GM21723 (cell line): Measurements from ENCODE around the gene ACVR1B.

ENCODE experiments used
- ATAC-seq: cut with Tn5 transposase; IDR thresholded peaks from one replicate; pipeline ENCODE4 v1.9.1; 2021; ENCODE audit warnings: mild to moderate bottlenecking, moderate library complexity; ENCODE audit not compliant: unreplicated experiment

The ACVR1B gene

DNA sequence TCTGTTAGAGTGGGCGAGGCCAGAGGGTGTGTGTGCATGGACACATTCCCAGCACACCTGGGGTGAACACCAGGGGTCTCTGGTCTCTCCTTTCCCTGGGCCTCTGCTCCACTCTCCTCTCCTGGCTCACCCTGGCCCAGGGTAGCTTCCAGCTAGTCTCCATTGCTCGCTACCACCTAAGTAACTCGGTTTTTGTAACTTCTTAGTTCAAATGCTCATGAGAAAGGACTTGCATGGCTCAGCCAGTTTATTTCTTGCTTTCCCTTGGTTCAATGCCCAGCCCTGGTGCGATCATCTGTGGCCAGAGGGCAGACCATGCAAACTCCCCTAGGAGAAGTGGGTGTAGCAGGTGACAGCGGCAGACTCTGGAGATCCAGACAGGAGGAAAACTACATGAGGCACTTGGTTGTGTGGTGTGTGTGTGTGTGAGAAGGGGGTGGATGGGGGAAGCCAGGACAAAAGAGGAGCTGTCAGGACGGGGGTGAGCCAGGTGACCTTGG is 8.9 kb upstream of the ACVR1B start:
- no peak for ATAC-seq

DNA sequence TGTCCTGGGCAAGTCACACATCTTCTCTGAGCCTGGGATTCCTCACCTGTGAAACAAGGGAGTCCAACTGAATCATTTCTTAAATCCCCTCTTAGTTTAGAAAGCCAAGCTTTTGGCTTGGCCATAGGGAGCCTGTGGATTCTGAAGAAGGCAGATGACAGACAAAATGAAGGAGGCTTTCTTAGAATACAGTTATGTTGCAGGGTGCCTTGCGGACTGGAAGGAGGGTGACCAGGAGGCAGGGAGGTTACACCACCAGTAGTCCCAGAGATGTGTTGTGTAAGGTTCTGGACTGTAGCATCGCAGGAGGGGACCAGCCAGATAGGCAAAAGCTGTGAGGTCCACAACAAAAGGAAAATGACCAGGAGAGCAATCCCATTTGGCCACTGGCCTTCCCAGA is 8.2 kb upstream of the ACVR1B start:
- no peak for ATAC-seq

DNA sequence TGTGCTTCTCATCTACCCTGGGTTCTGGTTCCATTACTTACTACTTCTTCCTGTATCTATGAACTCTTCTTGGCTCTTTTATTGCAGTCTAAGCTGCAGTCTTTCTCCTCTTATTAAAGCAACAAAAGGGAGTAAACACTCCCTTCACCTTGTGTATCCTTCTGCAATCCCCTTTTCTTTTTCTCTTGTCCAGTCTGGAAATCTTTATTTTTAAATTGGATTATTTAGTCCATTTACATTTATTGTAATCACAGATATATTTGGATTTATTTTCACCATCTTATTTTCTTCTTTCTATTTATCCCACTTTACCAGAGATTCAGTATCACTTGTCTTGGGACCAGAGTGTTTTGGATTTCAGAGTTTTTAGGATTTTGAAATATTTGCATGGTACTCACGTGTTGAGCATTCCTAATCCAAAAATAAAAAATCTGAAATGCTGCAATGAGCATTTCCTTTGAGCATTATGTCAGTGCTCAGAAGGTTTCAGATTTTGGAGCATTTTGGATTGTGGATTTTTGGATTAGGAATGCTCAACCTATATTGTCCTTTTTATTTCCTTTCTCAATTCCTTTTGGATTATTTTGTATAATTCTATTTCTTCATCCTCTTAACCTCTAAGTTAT is 6.8 kb upstream of the ACVR1B start:
- ATAC-seq, result no peak

DNA sequence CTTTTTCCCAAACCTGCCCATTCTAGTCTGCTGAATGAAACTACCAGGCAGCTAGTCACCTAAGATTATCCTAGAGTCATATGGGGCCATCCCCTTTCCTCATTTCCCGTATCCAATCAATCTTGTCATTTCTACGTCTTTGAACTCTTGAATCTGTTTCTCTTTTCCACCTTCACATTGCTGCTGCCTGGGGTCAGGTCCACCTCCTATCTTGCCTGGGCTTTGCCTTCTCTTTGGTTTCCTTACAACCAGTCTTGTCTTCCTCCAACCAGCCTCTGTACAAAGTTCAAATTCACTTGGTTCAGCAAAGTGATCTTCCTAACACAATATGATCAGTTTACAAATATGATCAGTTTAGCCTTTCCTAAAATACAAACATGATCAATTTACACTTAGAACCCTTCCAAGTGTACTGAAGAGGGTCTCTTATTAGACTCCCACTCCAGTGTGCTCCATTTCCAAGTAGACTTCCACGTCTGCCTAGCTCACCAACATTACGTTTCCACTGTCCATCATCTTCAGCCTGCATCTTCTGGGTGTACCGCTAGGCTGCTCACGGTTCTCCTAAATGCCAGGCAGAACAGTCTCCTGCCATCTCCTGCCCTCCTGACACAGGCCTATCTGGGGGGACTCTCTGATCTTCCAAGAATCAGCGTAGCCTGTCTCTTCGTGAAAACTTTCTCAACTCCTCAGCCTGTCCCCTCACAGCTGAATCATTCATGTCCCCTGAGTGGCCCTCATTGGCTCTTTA is 4.1 kb upstream of the ACVR1B start:
- no peak for ATAC-seq

DNA sequence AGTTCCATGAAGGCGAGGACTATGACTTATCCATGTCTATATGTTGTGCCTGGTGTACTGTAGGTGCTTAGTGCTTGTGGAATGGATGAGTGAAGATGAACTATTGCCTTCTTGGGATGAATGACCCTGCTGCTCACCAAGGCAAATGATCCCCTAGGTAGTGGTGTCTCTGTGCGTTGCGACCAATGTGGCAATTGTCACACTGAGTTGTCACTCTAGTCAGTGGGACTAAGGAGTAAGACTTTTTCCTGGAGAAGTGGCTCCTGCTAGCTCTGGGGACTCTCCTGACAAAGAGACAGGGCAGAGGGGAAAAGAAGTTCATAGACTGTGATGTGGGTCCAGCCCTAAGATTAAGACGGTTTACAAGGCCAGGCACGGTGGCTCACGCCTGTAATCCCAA is 3.4 kb upstream of the ACVR1B start:
- ATAC-seq, result no peak

DNA sequence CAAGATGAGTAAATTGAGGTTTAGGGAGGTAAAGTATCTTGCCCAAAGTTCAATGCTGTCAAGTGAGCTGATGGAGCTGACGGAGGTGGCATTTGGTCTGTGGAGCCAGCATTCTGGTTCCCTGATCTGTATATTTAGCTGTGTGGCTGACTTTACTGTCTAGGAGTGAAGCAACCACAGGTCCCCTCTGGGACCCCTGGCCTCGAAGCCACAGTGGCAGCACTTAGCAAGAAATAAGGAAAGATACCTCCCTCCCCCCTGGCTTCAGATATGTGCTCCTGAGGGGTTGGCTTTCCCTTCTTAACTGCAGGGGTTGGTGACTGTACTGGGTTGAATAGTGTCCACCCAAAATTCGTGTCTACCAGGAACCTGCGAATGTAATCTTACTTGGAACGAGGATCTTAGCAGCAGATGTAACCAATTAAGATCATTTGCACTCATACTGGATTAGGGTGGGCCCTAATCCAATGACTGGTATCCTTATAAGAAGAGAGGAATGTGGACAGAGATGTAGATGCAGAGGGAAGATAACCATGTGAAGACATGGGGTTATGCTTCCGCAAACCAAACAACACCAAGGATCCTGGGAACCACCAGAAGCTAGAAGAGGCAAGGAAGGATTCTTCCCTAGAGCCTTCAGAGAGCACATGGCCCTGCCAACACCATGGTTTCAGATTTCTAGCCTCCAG is 2.0 kb upstream of the ACVR1B start:
- no peak for ATAC-seq

DNA sequence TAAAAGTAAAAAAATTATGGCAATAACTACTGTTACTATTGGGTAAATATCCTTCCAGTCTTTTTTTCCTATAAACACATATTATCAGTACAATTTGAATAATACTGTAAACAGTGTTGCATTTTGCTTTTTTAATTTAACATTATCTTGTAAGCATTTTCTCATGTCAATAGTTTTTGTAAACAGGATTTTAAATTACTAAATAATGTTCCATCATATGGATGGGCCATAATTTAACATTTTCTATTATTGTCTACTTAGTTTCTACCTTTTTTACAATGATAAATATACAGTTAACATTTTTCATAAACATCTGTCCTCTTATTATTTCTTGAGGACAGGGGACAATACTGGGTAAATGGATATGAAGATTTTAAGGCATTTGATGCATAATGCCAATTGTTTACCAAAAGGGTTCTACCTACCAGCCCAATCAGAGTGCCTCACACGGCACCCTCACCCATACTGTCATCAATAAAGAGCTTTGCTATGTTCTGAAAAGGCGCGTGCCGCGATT is 759 bp upstream of the ACVR1B start:
- no peak for ATAC-seq

DNA sequence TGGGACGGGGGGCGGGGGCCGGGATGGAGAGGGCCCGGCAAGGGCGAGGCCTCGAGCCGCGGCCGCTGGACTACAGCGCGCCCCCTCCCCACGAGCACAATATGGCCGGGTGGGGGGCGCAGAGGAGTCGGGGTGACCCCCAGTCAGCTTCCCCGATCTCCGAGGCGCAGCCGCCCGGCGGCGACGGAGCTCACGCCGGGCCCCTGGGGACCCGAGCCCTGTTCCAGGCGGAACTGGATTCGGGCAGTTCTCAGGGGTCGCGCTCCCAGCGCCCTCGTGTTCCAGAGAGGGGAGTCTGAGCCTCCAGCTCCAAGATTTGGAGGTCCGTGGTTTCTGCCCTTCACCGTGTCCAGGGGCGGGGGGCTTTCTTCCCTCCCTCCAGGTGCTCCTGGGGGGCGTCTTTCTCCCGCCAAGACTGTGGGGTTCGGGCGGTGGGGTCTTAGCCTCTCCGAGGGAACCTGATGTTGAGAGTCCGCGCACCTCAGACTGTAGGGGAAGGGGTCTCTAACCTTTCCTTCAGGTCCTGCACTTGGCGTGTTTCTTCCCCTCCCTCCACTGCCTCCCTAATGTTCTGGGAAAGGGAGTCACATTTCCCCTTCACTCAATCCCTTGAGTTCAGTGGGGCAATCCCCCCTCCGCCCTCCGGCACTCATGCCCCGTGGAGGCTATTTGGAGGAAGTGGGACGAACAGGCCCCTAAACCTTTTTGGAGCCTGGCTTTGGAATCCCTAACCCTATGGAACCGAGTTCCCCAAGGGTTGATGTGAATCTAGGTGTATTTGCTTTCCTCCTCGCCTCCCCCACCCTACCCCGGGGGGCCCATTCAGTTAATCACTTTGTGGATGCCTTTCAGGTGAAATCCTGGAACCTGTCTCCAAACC is 584 bp downstream of the ACVR1B start:
- no peak for ATAC-seq

DNA sequence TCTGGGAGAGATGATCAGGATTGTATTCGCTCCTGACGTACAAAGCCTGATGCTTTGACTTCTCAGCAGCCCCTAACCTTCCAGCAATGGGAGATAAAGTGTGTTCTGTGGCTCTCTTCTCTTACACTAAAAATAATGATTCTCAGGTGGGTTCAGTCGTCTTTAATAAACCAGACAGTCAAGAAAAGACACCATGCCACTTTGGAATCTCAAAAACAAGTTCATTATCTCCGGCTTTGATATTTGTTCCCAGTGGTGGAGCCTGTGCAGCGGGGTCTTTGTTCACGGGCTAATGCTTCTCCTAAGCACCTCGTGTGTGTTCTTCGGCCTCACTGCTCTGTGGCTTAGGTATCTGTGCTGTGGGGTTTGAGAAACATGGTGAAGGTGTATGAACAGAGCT is 1.6 kb downstream of the ACVR1B start:
- ATAC-seq, result no peak

DNA sequence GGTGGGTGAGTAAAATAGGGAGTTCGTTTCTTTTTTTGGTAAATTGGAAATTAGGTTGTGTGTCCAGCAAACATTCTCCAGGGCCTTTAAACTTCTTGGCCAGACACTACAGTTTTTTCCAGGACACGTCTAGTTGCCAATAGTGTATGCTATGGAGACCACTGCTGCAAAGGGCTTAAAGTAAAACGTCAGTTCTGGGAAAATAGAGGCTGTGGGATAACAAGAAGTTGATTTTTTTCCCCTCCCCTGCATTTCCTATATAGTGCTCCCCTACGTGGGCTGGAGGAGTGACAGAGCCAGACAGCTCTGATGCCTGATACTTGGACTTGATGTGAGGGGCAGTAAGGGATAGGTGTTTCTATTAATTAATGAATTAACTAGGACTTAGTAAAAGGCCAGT is 2.4 kb downstream of the ACVR1B start:
- no peak for ATAC-seq

DNA sequence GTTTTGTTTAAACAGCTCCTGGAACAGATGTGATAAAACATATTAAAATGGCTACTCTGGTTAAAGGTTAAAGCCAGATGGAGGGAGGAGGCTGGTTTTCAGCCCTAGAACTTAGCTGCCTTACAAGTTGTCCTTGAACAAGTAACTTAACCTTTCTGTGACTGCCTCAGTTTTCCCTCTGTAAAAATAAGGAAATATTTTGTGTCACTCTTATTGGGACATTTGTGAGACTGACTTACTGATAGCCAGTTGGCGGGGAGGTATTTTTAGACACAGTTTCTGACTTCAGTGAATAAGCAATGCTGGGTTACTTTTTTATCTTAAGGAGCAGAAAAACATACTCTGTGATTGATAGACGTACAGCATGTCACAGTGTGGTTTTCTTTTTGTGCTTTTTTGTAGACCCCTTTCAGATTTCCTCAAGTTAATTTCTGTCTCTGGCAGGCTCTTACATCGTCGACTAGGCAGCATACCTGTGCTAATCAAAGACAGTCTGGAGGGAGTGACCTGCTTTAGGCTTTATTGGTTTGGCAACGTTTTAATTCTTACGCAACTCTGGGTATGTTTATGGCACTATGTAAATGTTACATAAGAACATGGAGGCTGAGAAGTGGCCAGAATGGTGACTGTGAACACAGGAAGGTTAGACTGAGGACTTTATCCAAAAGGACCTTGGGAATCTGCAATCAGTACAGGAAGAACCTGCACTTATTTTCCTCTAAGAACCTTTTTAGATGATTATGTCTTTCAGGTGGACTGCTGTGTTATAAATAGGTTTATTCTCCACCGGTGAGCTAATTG is 3.3 kb downstream of the ACVR1B start:
- ATAC-seq, result no peak

DNA sequence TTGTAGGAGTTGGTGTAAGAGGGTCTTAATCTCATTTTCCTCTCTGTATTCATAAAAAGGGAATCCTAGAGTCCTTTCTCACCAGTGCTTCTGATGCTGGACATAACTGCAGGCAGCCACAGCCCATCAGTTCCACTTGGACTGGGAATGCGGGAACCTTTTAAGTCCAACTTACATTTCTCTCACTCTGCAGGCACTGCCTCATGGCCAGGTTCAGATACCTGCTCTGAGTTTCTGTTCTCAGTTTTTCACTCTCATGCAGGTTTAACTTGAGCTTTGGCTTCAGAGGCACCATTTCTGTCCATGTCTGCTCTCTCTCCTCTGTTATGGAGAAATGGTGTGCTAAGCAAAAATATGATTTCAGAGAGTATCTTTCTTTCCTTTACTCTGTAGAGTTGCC is 4.2 kb downstream of the ACVR1B start:
- no peak for ATAC-seq

DNA sequence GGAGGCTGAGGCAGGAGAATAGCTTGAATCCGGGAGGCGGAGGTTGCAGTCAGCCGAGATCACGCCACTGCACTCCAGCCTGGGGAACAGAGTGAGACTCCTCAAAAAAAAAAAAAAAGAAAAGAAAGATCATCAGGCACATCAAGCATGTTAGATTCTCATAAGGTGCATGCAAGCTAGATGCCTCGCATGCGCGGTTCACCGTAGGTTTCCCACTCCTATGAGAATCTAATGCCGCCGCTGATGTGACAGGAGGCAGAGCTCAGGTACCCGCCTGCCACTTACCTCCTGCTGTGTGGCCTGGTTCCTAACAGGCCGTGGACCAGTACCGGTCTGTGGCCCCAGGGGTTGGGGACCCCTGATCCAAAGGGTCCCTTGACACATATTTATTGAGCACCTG is 7.0 kb downstream of the ACVR1B start:
- ATAC-seq, result no peak

DNA sequence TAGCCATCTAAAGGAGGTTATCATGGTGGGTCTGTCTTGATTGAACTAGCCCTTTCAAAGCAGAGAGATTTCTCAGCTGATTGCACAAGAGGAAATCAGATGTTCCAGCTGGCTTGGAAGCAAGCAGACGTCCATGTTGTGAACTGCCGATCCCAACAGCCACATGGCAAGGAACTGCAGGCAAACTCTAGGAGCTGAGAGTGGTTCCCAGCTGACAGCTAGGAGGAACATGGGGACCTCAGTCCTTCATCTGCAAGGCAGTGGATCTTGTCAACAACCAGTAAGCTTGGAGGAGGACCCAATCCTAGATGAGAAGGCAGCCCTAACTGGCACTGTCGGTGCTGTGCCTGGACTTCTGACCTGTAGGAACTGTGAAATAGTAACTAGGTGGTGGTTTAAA is 7.7 kb downstream of the ACVR1B start:
- ATAC-seq, result no peak

DNA sequence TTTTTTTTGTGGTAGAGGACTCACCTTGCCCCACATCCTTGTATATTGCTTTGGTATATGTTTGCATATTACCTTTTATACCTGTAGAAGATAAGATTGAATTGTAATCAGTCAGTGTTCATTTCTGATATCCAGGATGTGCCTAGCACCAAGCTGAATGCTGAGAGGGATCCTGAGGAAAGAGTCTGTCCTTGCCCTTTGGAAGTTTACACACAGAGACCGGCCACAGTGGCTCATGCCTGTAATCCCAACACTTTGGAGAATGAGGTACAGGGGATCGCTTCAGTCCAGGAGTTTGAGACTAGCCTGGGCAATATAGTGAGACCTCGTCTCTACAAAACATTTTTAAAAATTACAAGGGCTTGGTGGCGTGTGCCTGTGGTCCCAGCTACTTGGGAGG is 8.4 kb downstream of the ACVR1B start:
- ATAC-seq, result no peak

DNA sequence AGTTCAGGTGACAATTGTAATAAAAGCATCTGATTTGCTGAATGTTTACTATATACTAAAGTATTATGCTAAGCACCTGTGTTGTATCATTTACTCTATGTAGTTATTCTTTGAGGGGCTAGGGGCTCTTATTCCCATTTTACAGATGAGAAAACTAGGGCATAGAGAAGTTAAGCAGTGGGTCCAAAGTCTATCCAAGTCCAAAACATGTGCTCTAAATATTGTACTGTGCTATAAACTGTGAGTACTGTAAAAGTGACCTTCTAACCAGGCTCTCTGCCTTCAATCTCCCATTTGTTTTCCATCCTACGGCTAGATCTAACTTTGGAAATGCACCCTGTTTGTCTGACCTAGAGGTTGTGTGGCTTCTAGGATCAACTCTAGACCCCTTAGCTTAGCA is 9.0 kb downstream of the ACVR1B start:
- ATAC-seq, result no peak

DNA sequence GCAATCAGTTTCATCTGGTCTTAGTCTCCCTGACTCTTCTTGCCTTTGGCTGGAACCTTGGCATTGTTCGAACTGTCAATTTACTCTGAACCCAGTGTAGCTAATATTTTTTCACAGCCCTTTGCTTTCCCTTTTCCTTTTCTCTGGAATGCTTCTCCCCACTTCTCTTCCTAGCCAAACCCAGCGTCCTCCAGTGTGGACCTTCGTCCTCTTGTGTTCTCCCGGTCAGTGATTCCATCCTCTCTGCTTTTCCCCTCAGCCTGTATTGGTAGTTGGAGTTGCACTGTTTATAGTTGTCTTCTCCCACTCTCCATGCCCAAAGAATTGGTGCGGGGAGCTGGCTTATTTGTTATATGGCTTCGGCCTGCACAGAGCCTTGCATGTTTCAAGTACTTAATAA is 9.4 kb downstream of the ACVR1B start:
- ATAC-seq, result no peak

DNA sequence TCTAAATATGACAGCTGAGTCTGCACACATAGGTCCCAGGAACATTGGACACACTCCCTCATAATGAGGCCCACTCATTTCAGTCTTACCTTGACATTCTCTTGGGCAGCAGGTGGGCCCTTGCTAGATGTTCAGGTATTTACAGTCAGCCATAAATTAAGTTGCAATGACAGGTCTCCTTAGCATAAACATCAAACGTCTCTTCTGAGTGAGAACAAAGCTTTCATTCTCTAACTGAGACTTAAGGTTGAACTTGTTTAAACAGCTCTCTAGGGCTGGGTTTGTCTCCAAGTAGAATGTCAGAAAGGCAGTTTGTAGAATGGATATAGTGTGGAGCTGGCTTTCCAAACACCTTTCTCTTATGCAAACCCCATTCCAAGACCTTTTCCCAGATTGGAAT is 10.3 kb downstream of the ACVR1B start:
- no peak for ATAC-seq

DNA sequence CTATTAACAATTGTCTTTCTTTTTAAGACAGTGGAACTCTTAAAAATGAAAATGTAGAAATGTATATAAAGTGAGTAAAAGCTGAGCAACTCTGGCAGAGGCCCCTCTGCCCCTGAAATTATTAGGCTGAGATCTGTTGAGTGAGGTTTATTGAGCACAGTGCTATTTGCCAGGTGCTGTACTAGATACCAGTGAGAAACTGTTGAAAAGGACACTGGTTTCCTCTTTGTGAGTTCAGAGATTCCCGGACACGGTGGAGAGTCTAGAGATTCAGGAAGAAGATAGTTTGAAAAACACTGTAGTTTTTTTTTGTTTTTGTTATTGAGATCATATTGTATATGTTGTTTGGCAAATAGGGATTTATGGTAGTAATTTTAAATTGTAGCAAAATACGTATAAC is 11.2 kb downstream of the ACVR1B start:
- ATAC-seq, result no peak

DNA sequence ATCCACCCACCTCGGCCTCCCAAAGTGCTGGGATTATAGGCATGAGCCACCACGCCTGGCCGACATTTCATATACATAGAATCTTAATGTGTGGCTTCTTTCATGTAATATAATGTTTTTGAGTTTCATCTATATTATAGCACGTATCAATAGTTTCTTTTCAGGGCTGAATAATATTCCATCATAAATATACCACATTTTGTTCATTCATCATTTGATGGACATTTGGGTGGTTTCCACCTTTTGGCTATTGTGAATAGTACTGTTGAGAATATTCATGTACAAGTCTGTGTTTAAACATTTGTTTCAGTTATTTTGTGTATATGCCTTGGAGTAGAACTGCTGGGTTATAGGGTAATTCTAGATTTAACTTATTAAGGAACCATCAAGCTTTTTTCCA is 12.0 kb downstream of the ACVR1B start:
- ATAC-seq, result no peak
